ENCODE data around the gene MACF1.
A peak's percentile ranks its signal among the peaks of the same experiment; 100 is the strongest.

MACF1 gene

GRCh38 chr1:39214998-39215873 lies 10.7 kb downstream of the MACF1 start:
- DNase-seq (ENCODE audit: low read depth) = no peak

GRCh38 chr1:39216771-39217170 lies 12.3 kb downstream of the MACF1 start:
- DNase-seq (ENCODE audit: low read depth) = no peak

GRCh38 chr1:39220891-39221870 lies 16.7 kb downstream of the MACF1 start:
- DNase-seq (ENCODE audit: low read depth) = no peak

- DNase-seq (ENCODE audit: low read depth) = no peak
Measured at GRCh38 chr1:39224295-39224829, 19.9 kb downstream of the MACF1 start.

- no peak for DNase-seq (ENCODE audit: low read depth)
Measured at GRCh38 chr1:39226836-39227235, 22.3 kb downstream of the MACF1 start.

- no peak for DNase-seq (ENCODE audit: low read depth)
Measured at GRCh38 chr1:39228252-39228651, 23.8 kb downstream of the MACF1 start.

GRCh38 chr1:39229504-39229903 lies 25.0 kb downstream of the MACF1 start:
- no peak for DNase-seq (ENCODE audit: low read depth)

GRCh38 chr1:39230261-39231190 lies 26.0 kb downstream of the MACF1 start:
- DNase-seq (ENCODE audit: low read depth) = no peak

- no peak for DNase-seq (ENCODE audit: low read depth)
Measured at GRCh38 chr1:39236971-39237370, 32.5 kb downstream of the MACF1 start.

- DNase-seq (ENCODE audit: low read depth) = no peak
Measured at GRCh38 chr1:39238476-39238875, 34.0 kb downstream of the MACF1 start.

- no peak for DNase-seq (ENCODE audit: low read depth)
Measured at GRCh38 chr1:39239968-39240367, 35.5 kb downstream of the MACF1 start.

- no peak for DNase-seq (ENCODE audit: low read depth)
Measured at GRCh38 chr1:39243302-39243701, 38.8 kb downstream of the MACF1 start.

- DNase-seq (ENCODE audit: low read depth) = no peak
Measured at GRCh38 chr1:39250460-39251240, 46.2 kb downstream of the MACF1 start.

GRCh38 chr1:39255222-39255621 lies 50.7 kb downstream of the MACF1 start:
- DNase-seq (ENCODE audit: low read depth) = peak; percentile 40

- no peak for DNase-seq (ENCODE audit: low read depth)
Measured at GRCh38 chr1:39258146-39258924, 53.8 kb downstream of the MACF1 start.

- no peak for DNase-seq (ENCODE audit: low read depth)
Measured at GRCh38 chr1:39258925-39259244, 54.4 kb downstream of the MACF1 start.

- no peak for DNase-seq (ENCODE audit: low read depth)
Measured at GRCh38 chr1:39261712-39262221, 57.3 kb downstream of the MACF1 start.

GRCh38 chr1:39262802-39263201 lies 58.3 kb downstream of the MACF1 start:
- DNase-seq (ENCODE audit: low read depth) = no peak

- DNase-seq (ENCODE audit: low read depth) = no peak
Measured at GRCh38 chr1:39266269-39266668, 61.8 kb downstream of the MACF1 start.

- DNase-seq (ENCODE audit: low read depth) = no peak
Measured at GRCh38 chr1:39266792-39267191, 62.3 kb downstream of the MACF1 start.

Data from GM04503 (cell line).